ENCODE results near the gene VASN. TPM values are rescaled to one million over a fixed set of nuclear protein-coding genes. Genes with fewer than 3 reads are reported as not detected.

The VASN gene
- total and polyA plus RNA-seq, 9 of the 15 experiments (the other 6 are each of a cell fraction or from before 2014, with no cell fraction given), result 0.01 to 2.5 (median 0.41) TPM; not detected in 1

GRCh38 chr16:4339909-4340308 lies 31.7 kb upstream of the VASN start:
- peaks cover 37% of the 10 kb centered on the region for H3K79me2 ChIP-seq (ENCODE audit: control insufficient read depth, insufficient read depth, low read length)
- no TSS peak for BruUV-seq (replicated peaks)
- no peak overlapping the region for H2AFZ ChIP-seq (ENCODE audit: low read depth, low read length)
- H3K9me3 ChIP-seq (replicated peaks; ENCODE audit: control insufficient read depth, insufficient read depth, low read depth, low read length), result peaks cover 2% of the 10 kb centered on the region; the same call in 1 of the 2 replicates
- H3K4me2 ChIP-seq (ENCODE audit: insufficient read depth, low read length), result no peak overlapping the region
- no peaks in the 10 kb centered on the region for H3K9me1 ChIP-seq (ENCODE audit: control insufficient read depth, insufficient read depth, low read length)
- intact Hi-C loops (cut with micrococcal nuclease), result no loop called here
- H3K36me3 ChIP-seq (ENCODE audit: control insufficient read depth, insufficient read depth, low read length), result peaks cover 73% of the 10 kb centered on the region; the same call in 2 of the 3 replicates
- H3K4me3 ChIP-seq, result no peak overlapping the region
- peaks cover 2% of the 10 kb centered on the region; the same call in 1 of the 2 replicates for H4K20me1 ChIP-seq (replicated peaks; ENCODE audit: control insufficient read depth, insufficient read depth, low read length)
- ChIA-PET CTCF (ENCODE audit: low intra/inter-chr PET ratio) (no interaction called here), POLR2A (interaction anchor here (1.2 kb wide), 1 partner anchor 10 kb away, joined by 4 read pairs; no protein-coding TSS in a partner anchor)
- DNase-seq (ENCODE audit: extremely low read depth in 1 of 4, low spot score in 3 of 4) (no peak), ATAC-seq (no peak), FAIRE-seq (no peak)
- peaks cover 0 to 55% of the 10 kb centered on the region in 2 experiments; a peak in 2 of 5 replicates for H3K4me1 ChIP-seq (replicated peaks in 1 of 2; ENCODE audit: control insufficient read depth in 2 of 2, insufficient read depth in 2 of 2, low read length in 2 of 2)
- no peak overlapping the region for H3K27ac ChIP-seq (ENCODE audit: extremely low read depth, low read depth, low read length)
- no peaks in the 10 kb centered on the region for H3K27me3 ChIP-seq (ENCODE audit: control insufficient read depth in 2 of 2, insufficient read depth in 2 of 2, low read length in 2 of 2)
- 86% methylated on average over 6 of the region's 14 CpGs for WGBS (ENCODE audit: insufficient coverage, low coverage, missing lambda C conversion rate)
- peak overlapping the region in 1 of 2 experiments; percentile 71; a peak in 2 of 4 replicates for H3K9ac ChIP-seq (ENCODE audit: insufficient read depth in 1 of 2, low read depth in 2 of 2, low read length in 2 of 2)
- in situ Hi-C loops (cut with MboI), result no loop called here
- TF ChIP-seq HSF4 (CRISPR knock-in tag; IDR thresholded peaks at IDR 0.05; ENCODE audit: borderline replicate concordance) (no peak), ZNF253 (CRISPR knock-in tag; conservative IDR thresholded peaks at IDR 0.05) (no peak), ESRRB (CRISPR knock-in tag; IDR thresholded peaks at IDR 0.05; ENCODE audit: borderline replicate concordance) (no peak), CHCHD3 (CRISPR knock-in tag; IDR thresholded peaks at IDR 0.05) (no peak), CEBPG (CRISPR knock-in tag; IDR thresholded peaks at IDR 0.05) (no peak), CEBPG (tag; conservative IDR thresholded peaks at IDR 0.05 in 1 of 2, IDR thresholded peaks at IDR 0.05 in 1 of 2) (no peak), ELF4 (CRISPR knock-in tag; IDR thresholded peaks at IDR 0.05) (no peak), RBM14 (IDR thresholded peaks at IDR 0.05; ENCODE audit: borderline replicate concordance, insufficient read depth, low read depth, low read length) (no peak), ZNF263 (CRISPR knock-in tag; IDR thresholded peaks at IDR 0.05; ENCODE audit: borderline replicate concordance) (no peak), ZNF507 (tag; conservative IDR thresholded peaks at IDR 0.05) (no peak), CBFA2T3 (IDR thresholded peaks at IDR 0.05) (no peak), VEZF1 (CRISPR knock-in tag; IDR thresholded peaks at IDR 0.05) (no peak), SMARCA5 (IDR thresholded peaks at IDR 0.05) (no peak), MCM5 (IDR thresholded peaks at IDR 0.05; ENCODE audit: low read depth) (no peak), PTTG1 (tag; IDR thresholded peaks at IDR 0.05; ENCODE audit: low read depth) (no peak)
- TF ChIP-seq, protein P1, sequence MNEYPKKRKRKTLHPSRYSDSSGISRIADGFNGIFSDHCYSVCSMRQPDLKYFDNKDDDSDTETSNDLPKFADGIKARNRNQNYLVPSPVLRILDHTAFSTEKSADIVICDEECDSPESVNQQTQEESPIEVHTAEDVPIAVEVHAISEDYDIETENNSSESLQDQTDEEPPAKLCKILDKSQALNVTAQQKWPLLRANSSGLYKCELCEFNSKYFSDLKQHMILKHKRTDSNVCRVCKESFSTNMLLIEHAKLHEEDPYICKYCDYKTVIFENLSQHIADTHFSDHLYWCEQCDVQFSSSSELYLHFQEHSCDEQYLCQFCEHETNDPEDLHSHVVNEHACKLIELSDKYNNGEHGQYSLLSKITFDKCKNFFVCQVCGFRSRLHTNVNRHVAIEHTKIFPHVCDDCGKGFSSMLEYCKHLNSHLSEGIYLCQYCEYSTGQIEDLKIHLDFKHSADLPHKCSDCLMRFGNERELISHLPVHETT (CRISPR knock-in tag; conservative IDR thresholded peaks at IDR 0.05 in 1 of 2, IDR thresholded peaks at IDR 0.05 in 1 of 2), result no peak
- TF ChIP-seq, protein P2, sequence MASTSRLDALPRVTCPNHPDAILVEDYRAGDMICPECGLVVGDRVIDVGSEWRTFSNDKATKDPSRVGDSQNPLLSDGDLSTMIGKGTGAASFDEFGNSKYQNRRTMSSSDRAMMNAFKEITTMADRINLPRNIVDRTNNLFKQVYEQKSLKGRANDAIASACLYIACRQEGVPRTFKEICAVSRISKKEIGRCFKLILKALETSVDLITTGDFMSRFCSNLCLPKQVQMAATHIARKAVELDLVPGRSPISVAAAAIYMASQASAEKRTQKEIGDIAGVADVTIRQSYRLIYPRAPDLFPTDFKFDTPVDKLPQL (IDR thresholded peaks at IDR 0.05; ENCODE audit: extremely low read depth, insufficient read length), result no peak
- TF ChIP-seq, protein P3, sequence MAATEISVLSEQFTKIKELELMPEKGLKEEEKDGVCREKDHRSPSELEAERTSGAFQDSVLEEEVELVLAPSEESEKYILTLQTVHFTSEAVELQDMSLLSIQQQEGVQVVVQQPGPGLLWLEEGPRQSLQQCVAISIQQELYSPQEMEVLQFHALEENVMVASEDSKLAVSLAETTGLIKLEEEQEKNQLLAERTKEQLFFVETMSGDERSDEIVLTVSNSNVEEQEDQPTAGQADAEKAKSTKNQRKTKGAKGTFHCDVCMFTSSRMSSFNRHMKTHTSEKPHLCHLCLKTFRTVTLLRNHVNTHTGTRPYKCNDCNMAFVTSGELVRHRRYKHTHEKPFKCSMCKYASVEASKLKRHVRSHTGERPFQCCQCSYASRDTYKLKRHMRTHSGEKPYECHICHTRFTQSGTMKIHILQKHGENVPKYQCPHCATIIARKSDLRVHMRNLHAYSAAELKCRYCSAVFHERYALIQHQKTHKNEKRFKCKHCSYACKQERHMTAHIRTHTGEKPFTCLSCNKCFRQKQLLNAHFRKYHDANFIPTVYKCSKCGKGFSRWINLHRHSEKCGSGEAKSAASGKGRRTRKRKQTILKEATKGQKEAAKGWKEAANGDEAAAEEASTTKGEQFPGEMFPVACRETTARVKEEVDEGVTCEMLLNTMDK (IDR thresholded peaks at IDR 0.05; ENCODE audit: borderline replicate concordance, insufficient read depth, low read depth, low read length, poor library complexity, severe bottlenecking), result no peak

Data from K562 (cell line).